Middle frontal gyrus (tissue), 1 donor: ENCODE results near the gene RAD51AP2.

Source experiments
- DNase-seq: peaks from one replicate; pipeline ENCODE4 v3.0.0-alpha.2; 2015; ENCODE audit warnings: low spot score; ENCODE audit errors: extremely low spot score

Gene RAD51AP2

GRCh38 chr2:17470855-17471641, 47.2 kb downstream of the RAD51AP2 start:
- no peak for DNase-seq

GRCh38 chr2:17461087-17461475, 57.2 kb downstream of the RAD51AP2 start:
- DNase-seq, result no peak
